ENCODE data around the gene DNER. TPM values are rescaled to one million over a fixed set of nuclear protein-coding genes. Genes with fewer than 3 reads are reported as not detected.

DNER gene
- total and polyA plus RNA-seq, 2 donors (not counting 3 experiments of a cell fraction or from before 2014, with no cell fraction given): 0.01 TPM; not detected in 1

GRCh38 chr2:229654437-229654836, 59.9 kb downstream of the DNER start:
- Histone ChIP-seq H3K9me3 (replicated peaks; ENCODE audit: control insufficient read depth, insufficient read depth, low read length) (no peaks in the 10 kb centered on the region), H3K36me3 (ENCODE audit: control insufficient read depth in 2 of 2, extremely low read depth in 1 of 2, insufficient read depth in 2 of 2, low read length in 2 of 2) (no peaks in the 10 kb centered on the region), H3K4me2 (ENCODE audit: insufficient read depth, low read length) (no peak overlapping the region), H3K4me3 (replicated peaks in 1 of 3; ENCODE audit: insufficient read depth in 1 of 3, low read depth in 1 of 3, low read length in 3 of 3) (no peak overlapping the region), H3K79me2 (ENCODE audit: control insufficient read depth, insufficient read depth, low read length) (no peaks in the 10 kb centered on the region), H3K27ac (ENCODE audit: insufficient read depth, low read depth, low read length) (no peak overlapping the region), H3K9ac (replicated peaks; ENCODE audit: extremely low read depth, insufficient read depth, low read length) (no peak overlapping the region), H4K20me1 (replicated peaks; ENCODE audit: control insufficient read depth, extremely low read depth, insufficient read depth, low read length) (no peaks in the 10 kb centered on the region), H3K27me3 (ENCODE audit: control insufficient read depth in 2 of 2, insufficient read depth in 2 of 2, low read length in 2 of 2) (no peaks in the 10 kb centered on the region), H3K4me1 (ENCODE audit: control insufficient read depth, extremely low read depth, insufficient read depth, low read length) (no peaks in the 10 kb centered on the region), H2AFZ (ENCODE audit: low read depth, low read length) (no peak overlapping the region), H3K9me1 (replicated peaks; ENCODE audit: control insufficient read depth, extremely low read depth, insufficient read depth, low read length) (no peaks in the 10 kb centered on the region)
- no peak for FAIRE-seq
- no peak for TF ChIP-seq JUN (IDR thresholded peaks at IDR 0.05; ENCODE audit: borderline replicate concordance, insufficient read depth, insufficient read length, low read depth)
- TF ChIP-seq POLR2A (IDR thresholded peaks at IDR 0.05; ENCODE audit: low read depth, low read length): no peak
- TF ChIP-seq EZH2 (IDR thresholded peaks at IDR 0.05; ENCODE audit: borderline replicate concordance, low read depth, low read length, severe bottlenecking): no peak
- ChIA-PET CTCF (no interaction called here), POLR2A (no interaction called here)
- dilution Hi-C loops (cut with MboI; ENCODE audit: extremely low pct_ligation_motif_present, low sequenced_read_pairs): no loop called here
- DNase-seq (ENCODE audit: low read depth, low spot score): no peak
- intact Hi-C loops (cut with micrococcal nuclease): no loop called here
- no TSS peak for BruUV-seq (replicated peaks)

GRCh38 chr2:229653531-229653930, 60.8 kb downstream of the DNER start:
- DNase-seq (ENCODE audit: low read depth, low spot score) (no peak), FAIRE-seq (no peak)
- H4K20me1 ChIP-seq (replicated peaks; ENCODE audit: control insufficient read depth, extremely low read depth, insufficient read depth, low read length): no peaks in the 10 kb centered on the region
- no peak overlapping the region for H3K9ac ChIP-seq (replicated peaks; ENCODE audit: extremely low read depth, insufficient read depth, low read length)
- no peak for TF ChIP-seq POLR2A (IDR thresholded peaks at IDR 0.05; ENCODE audit: low read depth, low read length)
- no peak for TF ChIP-seq CTCF (IDR thresholded peaks at IDR 0.05; ENCODE audit: extremely low read depth in 1 of 2, insufficient read depth in 1 of 2, low read depth in 1 of 2, low read length in 2 of 2)
- no peak for TF ChIP-seq EZH2 (IDR thresholded peaks at IDR 0.05; ENCODE audit: borderline replicate concordance, low read depth, low read length, severe bottlenecking)
- no peak for TF ChIP-seq MAX (IDR thresholded peaks at IDR 0.05; ENCODE audit: insufficient read depth, insufficient read length)
- no peak for TF ChIP-seq JUN (IDR thresholded peaks at IDR 0.05; ENCODE audit: borderline replicate concordance, insufficient read depth, insufficient read length, low read depth)
- no peak for TF ChIP-seq FOS (IDR thresholded peaks at IDR 0.05; ENCODE audit: borderline replicate concordance, insufficient read depth, low read length)
- no peak for TF ChIP-seq MYC (IDR thresholded peaks at IDR 0.05; ENCODE audit: low read depth, low read length)
- no peak for TF ChIP-seq POLR2AphosphoS5 (IDR thresholded peaks at IDR 0.05; ENCODE audit: insufficient read depth, low read depth, low read length)
- no peak for TF ChIP-seq GATA2 (IDR thresholded peaks at IDR 0.05; ENCODE audit: insufficient read depth, insufficient read length, low read depth, low read length)
- no peaks in the 10 kb centered on the region for H3K27me3 ChIP-seq (ENCODE audit: control insufficient read depth in 2 of 2, insufficient read depth in 2 of 2, low read length in 2 of 2)
- no peaks in the 10 kb centered on the region for H3K36me3 ChIP-seq (ENCODE audit: control insufficient read depth in 2 of 2, extremely low read depth in 1 of 2, insufficient read depth in 2 of 2, low read length in 2 of 2)
- H2AFZ ChIP-seq (ENCODE audit: low read depth, low read length): no peak overlapping the region
- intact Hi-C loops (cut with micrococcal nuclease) (no loop called here), dilution Hi-C loops (cut with MboI; ENCODE audit: extremely low pct_ligation_motif_present, low sequenced_read_pairs) (no loop called here)
- no peaks in the 10 kb centered on the region for H3K9me1 ChIP-seq (replicated peaks; ENCODE audit: control insufficient read depth, extremely low read depth, insufficient read depth, low read length)
- no peaks in the 10 kb centered on the region for H3K4me1 ChIP-seq (ENCODE audit: control insufficient read depth, extremely low read depth, insufficient read depth, low read length)
- BruUV-seq (replicated peaks): no TSS peak
- no peak overlapping the region for H3K4me3 ChIP-seq (replicated peaks in 1 of 3; ENCODE audit: insufficient read depth in 1 of 3, low read depth in 1 of 3, low read length in 3 of 3)
- no peak overlapping the region for H3K4me2 ChIP-seq (ENCODE audit: insufficient read depth, low read length)
- ChIA-PET POLR2A (no interaction called here), CTCF (interaction anchor here (0.7 kb wide), 1 partner anchor 13 kb away, joined by 3 read pairs; no protein-coding TSS in a partner anchor)
- H3K9me3 ChIP-seq (replicated peaks; ENCODE audit: control insufficient read depth, insufficient read depth, low read length): no peaks in the 10 kb centered on the region
- H3K27ac ChIP-seq (ENCODE audit: insufficient read depth, low read depth, low read length): no peak overlapping the region
- H3K79me2 ChIP-seq (ENCODE audit: control insufficient read depth, insufficient read depth, low read length): no peaks in the 10 kb centered on the region
